ENCODE data around the gene IL17RD.

- no peak for TF ChIP-seq CTCF (IDR thresholded peaks at IDR 0.05)
- no peak for TF ChIP-seq POLR2AphosphoS5 (IDR thresholded peaks at IDR 0.05)
- TF ChIP-seq EP300 (IDR thresholded peaks at IDR 0.05) = no peak
- no peak for TF ChIP-seq POLR2A (IDR thresholded peaks at IDR 0.05)
These were observed 56.5 kb downstream of the IL17RD start for GRCh38 chr3:57108684-57109083.
